ENCODE data around the gene MC4R.

The MC4R gene

DNA sequence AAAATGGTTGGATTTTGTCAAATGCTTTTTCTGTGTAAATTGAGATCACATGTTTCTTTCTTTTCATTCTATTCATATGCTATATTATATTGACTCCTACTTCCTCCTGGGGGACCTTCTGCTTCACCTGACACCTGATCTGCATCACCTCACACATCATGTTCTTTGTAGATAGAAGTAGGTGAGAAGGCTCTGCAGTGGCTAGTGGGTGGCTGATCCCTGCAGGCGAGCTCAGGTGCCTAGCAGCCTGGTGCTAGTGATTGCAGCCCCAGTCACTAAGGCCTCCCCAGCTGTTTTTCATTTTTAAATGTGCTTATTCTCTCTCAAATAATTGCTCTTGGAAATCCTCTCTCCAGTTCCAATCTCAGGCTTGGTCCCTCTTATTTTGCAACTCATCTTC lies 33.6 kb downstream of the MC4R start:
- POLR2A ChIA-PET = no interaction called here
- CTCF ChIA-PET = interaction anchor here (0.8 to 1.4 kb wide), 3 partner anchors 10 to 880 kb away, joined by 3 to 4 read pairs (median 3); no protein-coding TSS in a partner anchor
- no peak for DNase-seq (ENCODE audit: extremely low spot score)
- TF ChIP-seq, protein P1, sequence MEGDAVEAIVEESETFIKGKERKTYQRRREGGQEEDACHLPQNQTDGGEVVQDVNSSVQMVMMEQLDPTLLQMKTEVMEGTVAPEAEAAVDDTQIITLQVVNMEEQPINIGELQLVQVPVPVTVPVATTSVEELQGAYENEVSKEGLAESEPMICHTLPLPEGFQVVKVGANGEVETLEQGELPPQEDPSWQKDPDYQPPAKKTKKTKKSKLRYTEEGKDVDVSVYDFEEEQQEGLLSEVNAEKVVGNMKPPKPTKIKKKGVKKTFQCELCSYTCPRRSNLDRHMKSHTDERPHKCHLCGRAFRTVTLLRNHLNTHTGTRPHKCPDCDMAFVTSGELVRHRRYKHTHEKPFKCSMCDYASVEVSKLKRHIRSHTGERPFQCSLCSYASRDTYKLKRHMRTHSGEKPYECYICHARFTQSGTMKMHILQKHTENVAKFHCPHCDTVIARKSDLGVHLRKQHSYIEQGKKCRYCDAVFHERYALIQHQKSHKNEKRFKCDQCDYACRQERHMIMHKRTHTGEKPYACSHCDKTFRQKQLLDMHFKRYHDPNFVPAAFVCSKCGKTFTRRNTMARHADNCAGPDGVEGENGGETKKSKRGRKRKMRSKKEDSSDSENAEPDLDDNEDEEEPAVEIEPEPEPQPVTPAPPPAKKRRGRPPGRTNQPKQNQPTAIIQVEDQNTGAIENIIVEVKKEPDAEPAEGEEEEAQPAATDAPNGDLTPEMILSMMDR (IDR thresholded peaks at IDR 0.05; ENCODE audit: control extremely low read depth, extremely low read depth, low read depth, missing control alignments) = no peak

DNA sequence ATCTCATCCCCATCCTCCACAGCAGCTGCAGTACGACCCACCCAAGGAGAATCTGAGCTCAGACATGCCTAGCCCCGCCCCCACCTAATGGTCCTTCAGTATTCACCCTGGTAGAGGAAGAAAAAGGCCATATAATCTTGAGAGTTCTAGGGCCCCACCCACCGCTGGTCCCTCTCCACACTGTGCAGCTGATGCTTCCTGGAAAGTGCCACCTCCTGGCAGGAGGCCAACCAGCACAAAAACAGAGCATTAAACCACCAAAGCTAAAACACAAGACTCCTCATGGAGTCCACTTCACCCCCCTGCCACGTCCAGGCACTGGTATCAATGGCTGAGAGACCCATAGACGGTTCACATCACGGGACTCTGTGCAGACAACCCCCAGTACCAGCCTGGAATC lies 40.7 kb downstream of the MC4R start:
- CTCF ChIA-PET = no interaction called here
- TF ChIP-seq, protein P1 (IDR thresholded peaks at IDR 0.05; ENCODE audit: control extremely low read depth, extremely low read depth, low read depth, missing control alignments) = no peak
- POLR2A ChIA-PET = no interaction called here
- DNase-seq (ENCODE audit: extremely low spot score) = no peak

DNA sequence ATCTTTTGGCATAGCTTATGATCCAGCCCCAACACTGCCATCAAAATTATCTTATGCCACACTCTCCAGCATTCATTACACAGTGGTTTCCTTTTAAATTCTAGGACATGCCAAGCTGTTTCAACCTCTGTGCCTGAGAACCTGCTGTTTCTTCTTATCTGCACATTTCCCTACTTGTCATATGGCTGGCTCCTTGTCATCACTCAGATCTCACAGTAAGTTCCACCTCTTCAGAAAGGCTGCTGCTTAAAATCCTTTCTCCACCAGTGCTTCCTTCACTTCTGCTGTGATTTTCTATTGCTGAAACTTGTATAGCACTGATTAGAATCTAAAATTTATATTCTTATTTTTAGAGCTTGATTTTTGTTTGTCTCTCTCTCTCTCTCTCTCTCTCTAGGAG lies 43.4 kb downstream of the MC4R start:
- CTCF ChIA-PET = interaction anchor here (1.1 to 1.5 kb wide), 2 partner anchors 10 to 24 kb away, joined by 4 read pairs; no protein-coding TSS in a partner anchor
- no peak for DNase-seq (ENCODE audit: extremely low spot score)
- TF ChIP-seq, protein P1 (IDR thresholded peaks at IDR 0.05; ENCODE audit: control extremely low read depth, extremely low read depth, low read depth, missing control alignments) = no peak
- POLR2A ChIA-PET = no interaction called here

DNA sequence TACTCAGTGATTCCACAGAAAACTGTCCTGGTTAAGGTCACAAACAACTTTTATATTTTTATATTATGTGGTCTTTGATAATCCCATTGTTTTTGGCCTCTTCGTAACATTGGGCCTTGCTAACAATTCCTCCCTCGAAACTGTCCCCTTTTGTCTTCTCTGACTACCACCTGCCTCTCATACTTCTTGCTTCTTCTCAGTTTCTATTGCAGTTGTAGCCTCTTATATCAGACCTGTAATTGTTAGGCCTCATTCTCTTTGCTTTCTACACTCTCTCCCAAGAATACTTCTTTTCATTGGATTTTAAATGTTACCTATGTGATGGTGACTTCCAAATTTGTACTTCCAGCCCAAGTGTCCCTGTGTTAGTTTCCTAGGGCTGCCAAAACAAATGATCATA lies 44.7 kb downstream of the MC4R start:
- TF ChIP-seq, protein P1 (IDR thresholded peaks at IDR 0.05; ENCODE audit: control extremely low read depth, extremely low read depth, low read depth, missing control alignments) = no peak
- POLR2A ChIA-PET = no interaction called here
- CTCF ChIA-PET = no interaction called here
- no peak for DNase-seq (ENCODE audit: extremely low spot score)

DNA sequence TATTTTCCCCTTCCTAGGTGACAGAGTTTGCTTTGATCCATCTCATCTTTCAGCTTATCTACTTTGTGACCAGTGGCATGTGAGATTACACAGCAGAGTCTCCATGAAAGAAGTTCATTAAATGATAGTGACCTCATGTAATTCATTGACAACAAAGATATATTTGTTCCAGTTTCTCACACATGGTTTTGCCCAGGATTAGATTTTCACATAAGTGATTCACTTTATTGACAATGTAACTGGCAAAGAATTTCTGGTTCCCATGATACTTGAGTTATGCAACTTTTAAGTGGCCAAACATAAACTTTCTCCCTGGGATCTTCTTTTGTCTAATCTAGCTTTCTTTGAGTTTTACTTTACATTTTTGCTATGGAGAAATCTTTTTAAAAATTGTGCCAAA lies 50.0 kb downstream of the MC4R start:
- POLR2A ChIA-PET = no interaction called here

More for the DNA sequence above, 50.0 kb downstream of the MC4R start:
- TF ChIP-seq, protein P1 (IDR thresholded peaks at IDR 0.05; ENCODE audit: control extremely low read depth, extremely low read depth, low read depth, missing control alignments) = no peak
- CTCF ChIA-PET = interaction anchor here (1.9 kb wide), 1 partner anchor 25 kb away, joined by 6 read pairs; no protein-coding TSS in a partner anchor
- no peak for DNase-seq (ENCODE audit: extremely low spot score)

Measured in GM10248 (cell line).